Effector CD4-positive, alpha-beta T cell (primary cell): ENCODE data around the gene TNK1.
A peak's percentile ranks its signal among the peaks of the same experiment; 100 is the strongest.
"Not testable (repeated sequence)": the region's sequence is repeated elsewhere in the genome, so short reads cannot be mapped to it uniquely, and the experiment has no call there.

ENCODE experiments used
- DNase-seq: peaks from one replicate; pipeline ENCODE4 v3.0.0-alpha.2; 2020

The TNK1 gene

GRCh38 chr17:7355573-7355972, 25.3 kb upstream of the TNK1 start:
- DNase-seq: no peak

- peak; percentile 80 for DNase-seq
Observed at GRCh38 chr17:7356072-7356549, 24.8 kb upstream of the TNK1 start.

GRCh38 chr17:7356756-7357155, 24.1 kb upstream of the TNK1 start:
- DNase-seq: no peak

DNA sequence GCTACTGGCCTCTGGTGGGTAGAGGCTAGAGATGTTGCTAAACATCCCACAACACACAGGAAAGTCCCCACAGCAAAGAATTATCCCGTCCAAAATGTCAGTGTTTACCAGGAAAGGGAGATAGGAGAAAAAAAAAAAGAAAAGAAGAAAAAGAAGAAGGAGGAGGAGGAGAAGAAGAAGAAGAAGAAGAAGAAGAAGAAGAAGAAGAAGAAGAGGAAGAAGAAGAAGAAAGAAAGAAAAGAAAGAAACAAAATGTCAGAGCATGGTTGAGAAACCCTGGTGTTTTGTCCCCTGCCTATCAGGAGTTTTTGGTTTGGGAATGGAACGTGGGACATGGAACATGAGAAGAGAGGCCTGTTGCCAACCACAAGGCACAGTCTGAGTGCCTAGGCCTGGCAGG, 23.5 kb upstream of the TNK1 start:
- no peak for DNase-seq

- DNase-seq: no peak
Observed at GRCh38 chr17:7361906-7362305, 19.0 kb upstream of the TNK1 start.

DNA sequence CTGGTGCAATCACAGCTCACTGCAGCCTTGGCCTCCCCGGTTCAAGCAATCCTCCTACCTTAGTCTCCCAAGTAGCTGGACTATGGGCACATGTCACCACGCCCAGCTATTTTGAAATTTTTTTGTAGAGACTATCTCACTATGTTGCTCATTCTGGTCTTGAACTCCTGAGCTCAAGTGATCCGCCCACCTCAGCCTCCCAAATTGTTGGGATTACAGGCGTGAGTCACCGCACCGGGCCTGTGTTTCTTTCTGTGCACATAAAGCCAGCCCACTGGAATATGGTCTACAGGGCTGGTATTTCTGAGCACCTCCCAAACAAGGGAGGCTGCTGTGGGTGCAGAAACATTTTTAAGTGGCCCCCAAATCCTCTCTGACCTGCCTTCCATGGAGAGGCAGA, 17.6 kb upstream of the TNK1 start:
- no peak for DNase-seq

DNA sequence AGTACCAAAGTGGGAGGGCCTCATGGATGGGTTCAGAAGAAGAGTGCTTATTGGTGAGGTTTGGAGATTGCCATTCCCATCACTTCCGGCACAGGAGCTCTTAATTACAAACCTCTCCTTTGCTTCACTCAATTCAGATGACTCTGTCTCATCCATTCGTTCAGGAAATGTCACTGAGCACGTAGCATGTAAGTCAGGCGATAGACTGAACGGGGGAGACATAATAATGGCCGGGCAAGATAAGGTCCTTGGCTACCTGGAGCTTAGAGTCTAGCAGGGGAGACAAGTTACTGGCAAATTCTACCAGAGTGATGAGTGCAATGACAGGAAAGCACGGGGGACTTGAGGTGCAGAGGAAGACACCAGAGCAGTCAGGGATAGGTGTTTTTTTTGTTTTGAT, 14.9 kb upstream of the TNK1 start:
- not testable (repeated sequence) for DNase-seq

- DNase-seq: no peak
Observed at GRCh38 chr17:7367083-7367482, 13.8 kb upstream of the TNK1 start.

GRCh38 chr17:7367918-7368598, 12.8 kb upstream of the TNK1 start:
- no peak for DNase-seq

GRCh38 chr17:7368599-7368994, 12.3 kb upstream of the TNK1 start:
- not testable (repeated sequence) for DNase-seq

DNA sequence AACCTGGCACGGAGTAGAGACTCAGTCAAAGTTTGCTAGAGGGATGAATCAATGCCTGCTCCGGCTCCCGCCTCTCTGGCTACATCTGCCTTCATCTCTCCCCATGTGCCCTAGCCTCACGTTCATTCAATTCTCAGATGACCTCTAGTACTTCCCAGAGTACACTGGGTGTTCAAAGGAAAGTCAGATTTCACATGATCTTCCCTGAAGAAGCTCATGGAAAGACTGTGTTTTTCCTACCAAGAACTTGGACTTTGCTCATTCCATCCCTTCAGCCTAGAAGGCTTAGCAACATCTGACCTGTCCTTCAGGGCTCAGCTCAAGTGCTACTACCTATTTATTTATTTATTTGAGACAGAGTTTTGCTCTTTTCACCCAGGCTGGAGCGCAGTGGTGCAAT, 11.1 kb upstream of the TNK1 start:
- no peak for DNase-seq

GRCh38 chr17:7370853-7371252, 10.0 kb upstream of the TNK1 start:
- no peak for DNase-seq

GRCh38 chr17:7374353-7374752, 6.5 kb upstream of the TNK1 start:
- no peak for DNase-seq

DNA sequence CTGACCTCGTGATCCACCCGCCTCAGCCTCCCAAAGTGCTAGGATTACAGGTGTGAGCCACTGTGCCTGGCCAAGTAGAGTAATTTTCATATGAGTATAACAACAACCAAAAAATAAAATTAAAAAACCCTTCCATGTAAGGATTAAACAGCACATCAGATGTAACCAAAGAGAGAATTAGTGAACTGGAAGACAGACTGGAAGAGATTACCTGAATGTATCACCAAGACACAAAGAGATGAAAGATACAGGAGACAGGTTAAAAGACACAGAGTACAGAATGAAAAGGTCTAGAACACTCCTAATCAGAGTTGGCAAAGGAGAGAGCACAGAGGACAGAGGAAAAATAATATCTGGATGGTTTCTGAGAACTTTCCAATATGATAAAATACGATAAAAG, 1.8 kb upstream of the TNK1 start:
- DNase-seq: no peak

DNA sequence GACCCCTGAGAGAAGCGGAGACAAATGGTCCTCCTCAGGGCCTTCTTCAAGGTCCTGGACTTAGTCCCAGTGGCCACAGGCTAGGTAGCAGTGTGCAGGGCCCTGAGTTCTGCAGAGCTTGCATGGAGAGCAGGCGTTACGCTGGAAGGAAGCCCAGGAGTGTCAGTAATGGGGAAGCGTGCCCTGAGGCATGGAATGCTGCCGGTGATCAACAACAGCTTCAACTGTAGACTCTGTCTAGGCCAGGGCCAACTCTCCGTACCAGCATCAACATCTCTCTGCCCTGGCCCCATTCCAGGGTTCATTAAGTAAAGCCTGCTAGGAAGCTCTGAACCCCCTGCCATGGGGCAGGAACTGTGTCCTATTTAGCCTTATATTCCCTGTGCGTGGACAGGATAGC, 568 bp upstream of the TNK1 start:
- DNase-seq: no peak

- no peak for DNase-seq
Observed at GRCh38 chr17:7382901-7383300, 2.0 kb downstream of the TNK1 start.

DNA sequence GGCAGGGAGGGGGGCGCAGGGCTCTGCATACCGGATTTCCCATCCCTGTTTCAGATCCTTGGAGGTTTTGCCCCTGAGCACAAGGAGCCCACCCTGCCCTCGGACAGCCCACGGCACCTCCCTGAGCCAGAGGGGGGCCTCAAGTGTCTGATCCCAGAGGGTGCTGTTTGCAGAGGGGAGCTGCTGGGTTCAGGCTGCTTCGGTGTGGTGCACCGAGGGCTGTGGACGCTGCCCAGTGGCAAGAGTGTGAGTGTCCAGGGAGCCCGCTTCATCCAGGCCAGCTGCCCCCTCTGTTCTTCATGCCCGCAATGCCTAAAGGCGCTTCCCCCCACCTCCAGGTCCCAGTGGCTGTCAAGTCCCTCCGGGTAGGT, 2.5 kb downstream of the TNK1 start:
- DNase-seq: no peak

DNA sequence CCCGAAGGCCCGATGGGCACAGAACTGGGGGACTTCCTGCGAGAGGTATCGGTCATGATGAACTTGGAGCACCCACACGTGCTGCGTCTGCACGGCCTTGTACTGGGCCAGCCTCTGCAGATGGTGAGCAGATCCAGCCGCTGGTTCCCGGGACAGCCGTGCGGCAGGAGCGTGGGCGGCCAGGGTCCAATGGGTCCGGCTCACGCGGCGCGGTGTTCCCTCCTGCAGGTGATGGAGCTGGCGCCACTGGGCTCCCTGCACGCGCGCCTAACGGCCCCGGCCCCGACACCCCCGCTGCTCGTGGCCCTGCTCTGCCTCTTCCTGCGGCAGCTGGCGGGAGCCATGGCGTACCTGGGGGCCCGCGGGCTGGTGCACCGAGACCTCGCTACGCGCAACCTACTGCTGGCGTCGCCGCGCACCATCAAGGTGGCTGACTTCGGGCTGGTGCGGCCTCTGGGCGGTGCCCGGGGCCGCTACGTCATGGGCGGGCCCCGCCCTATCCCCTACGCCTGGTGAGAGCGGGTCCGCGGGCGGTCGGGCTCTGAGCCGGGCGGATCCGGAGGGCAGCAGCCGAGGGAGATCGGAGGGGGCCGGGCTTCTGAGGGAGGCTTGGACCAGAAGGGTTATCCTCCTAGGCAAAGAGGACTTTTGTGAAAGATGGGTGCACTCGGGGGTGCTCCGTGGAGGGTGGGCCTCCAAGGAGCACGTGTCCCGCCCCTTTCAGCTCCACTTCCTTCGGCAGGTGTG, 3.0 kb downstream of the TNK1 start:
- peak; percentile 75 for DNase-seq

- no peak for DNase-seq
Observed at GRCh38 chr17:7384489-7385081, 3.7 kb downstream of the TNK1 start.

DNA sequence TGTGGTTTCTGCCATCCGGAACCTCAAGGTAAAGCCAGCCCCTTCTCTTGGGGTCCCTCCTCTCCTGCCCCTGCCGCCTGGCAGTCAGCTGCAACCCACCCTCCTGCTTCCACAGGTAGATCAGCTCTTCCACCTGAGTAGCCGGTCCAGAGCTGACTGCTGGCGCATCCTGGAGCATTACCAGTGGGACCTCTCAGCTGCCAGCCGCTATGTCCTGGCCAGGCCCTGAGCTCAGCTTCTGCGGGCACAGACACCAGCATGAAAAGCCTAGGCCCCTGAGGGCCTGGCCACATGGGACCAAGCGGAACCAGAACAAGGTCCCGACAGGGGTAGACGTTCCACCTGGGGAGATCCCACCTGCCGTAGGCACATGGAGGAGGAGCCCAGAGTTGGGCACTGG, 8.0 kb downstream of the TNK1 start:
- no peak for DNase-seq

GRCh38 chr17:7389924-7390910, 9.3 kb downstream of the TNK1 start:
- DNase-seq: no peak

GRCh38 chr17:7391307-7391706, 10.4 kb downstream of the TNK1 start:
- DNase-seq: no peak
